GM12878 (cell line): ENCODE data around the gene CTNNA3. TPM values are rescaled to one million over a fixed set of nuclear protein-coding genes. Genes with fewer than 3 reads are reported as not detected.

ENCODE experiments used
- ATAC-seq: fragments of 200-7000 bp; cut with Tn5 transposase; 3 replicates; pipeline ENCODE4 v1.9.1; 2020; ENCODE audit warnings: mild to moderate bottlenecking, moderate library complexity
- BruUV-seq: library from RNA; stranded (reverse); fragments of 400-500 nt; replicated peaks from 2 replicates; lab custom pipeline; 2021; lab: Mats Ljungman, UMichigan
- CTCF ChIA-PET: fragments of 300-600 bp; sonication (Branson Sonifier 250); formaldehyde crosslinking; extraction: SDS; loops from one replicate; lab custom pipeline; 2021; ENCODE audit warnings: inconsistent platforms; lab: Yijun Ruan, JAX
- POLR2A ChIA-PET: fragments of 350-600 bp; formaldehyde crosslinking; extraction: SDS; loops from one replicate; lab custom pipeline; 2021; ENCODE audit warnings: inconsistent platforms; lab: Charles Lee
- RAD21 ChIA-PET: fragments of 300-600 bp; sonication (Branson Sonifier 250); formaldehyde crosslinking; loops from one replicate; lab custom pipeline; 2023; ENCODE audit warnings: antibody characterized with exemption; ENCODE audit not compliant: unreplicated experiment; lab: Charles Lee
- SMC1A ChIA-PET: fragments of 300-600 bp; sonication (Branson Sonifier 250); formaldehyde crosslinking; loops from one replicate; lab custom pipeline; 2023; ENCODE audit not compliant: unreplicated experiment, uncharacterized antibody; lab: Charles Lee
- DNase-seq: peaks from one replicate; pipeline ENCODE4 v3.0.0-alpha.2; 2011; ENCODE audit warnings: low read depth, low spot score
- FAIRE-seq: peaks from 3 replicates; lab custom pipeline; 2011; peaks lifted over from hg19 to GRCh38; lab: Jason Lieb, UNC
- H2AFZ ChIP-seq: 2 replicates; pipeline ENCODE4 v1.6.0; 2011; ENCODE audit warnings: low read depth, low read length, control low read depth; ENCODE audit not compliant: control insufficient read depth
- H3K27ac ChIP-seq: 2 replicates; pipeline ENCODE4 v1.5.1; 2011; ENCODE audit warnings: control low read depth; ENCODE audit not compliant: control insufficient read depth, insufficient read depth
- H3K27me3 ChIP-seq, 2 experiments: replicated peaks in 1 of 2; 2 replicates each; pipeline versions ENCODE4 v1.6.0 to v1.6.1; 2011; ENCODE audit warnings: low read length in 1 of 2; ENCODE audit not compliant: control insufficient read depth in 2 of 2, insufficient read depth in 2 of 2
- H3K36me3 ChIP-seq, 2 experiments: 2 replicates each; pipeline ENCODE4 v1.5.1; 2011; ENCODE audit warnings: low read length in 1 of 2; ENCODE audit not compliant: control insufficient read depth in 2 of 2, insufficient read depth in 2 of 2
- H3K4me1 ChIP-seq: 2 replicates; pipeline ENCODE4 v1.6.1; 2011; ENCODE audit warnings: mild to moderate bottlenecking, low read length, moderate library complexity, mixed read lengths; ENCODE audit not compliant: control insufficient read depth, insufficient read depth
- H3K4me2 ChIP-seq: 2 replicates; pipeline ENCODE4 v1.6.0; 2011; ENCODE audit warnings: control low read depth; ENCODE audit not compliant: control insufficient read depth, insufficient read depth
- H3K4me3 ChIP-seq: fragments of 200-600 bp; sonication (generic); 2 replicates; pipeline ENCODE4 v1.5.1; 2016
- H3K79me2 ChIP-seq: 2 replicates; pipeline ENCODE4 v1.6.0; 2011; ENCODE audit warnings: low read length; ENCODE audit not compliant: control insufficient read depth, insufficient read depth
- H3K9ac ChIP-seq: 2 replicates; pipeline ENCODE4 v1.8.0; 2011; ENCODE audit warnings: low read length, control low read depth, mixed read lengths; ENCODE audit not compliant: control insufficient read depth, insufficient read depth
- H3K9me3 ChIP-seq: replicated peaks from 3 replicates; pipeline ENCODE4 v1.5.1; 2011; ENCODE audit warnings: mild to moderate bottlenecking, low read length; ENCODE audit not compliant: control insufficient read depth, insufficient read depth
- H4K20me1 ChIP-seq: 2 replicates; pipeline ENCODE4 v1.6.0; 2011; ENCODE audit not compliant: control insufficient read depth, insufficient read depth
- CHD1 ChIP-seq: IDR thresholded peaks from 2 replicates; pipeline ENCODE4 v1.6.1; 2012; ENCODE audit warnings: low read depth, low read length, improper control_type of control experiment
- NFYA ChIP-seq: IDR thresholded peaks from 2 replicates; pipeline ENCODE4 v1.6.1; 2011; ENCODE audit warnings: low read depth, mild to moderate bottlenecking, low read length, improper control_type of control experiment, borderline replicate concordance
- TAF1 ChIP-seq: IDR thresholded peaks from 2 replicates; pipeline ENCODE4 v1.6.1; 2011; ENCODE audit warnings: mild to moderate bottlenecking, low read depth, low read length, borderline replicate concordance
- WGBS: methylation state at CpG from one replicate; pipeline ENCODE4 v1.1.6; 2016; ENCODE audit warnings: low lambda C conversion rate; ENCODE audit not compliant: insufficient replicate concordance, insufficient coverage; ENCODE audit errors: missing lambda C conversion rate; 5-methylcytosine and 5-hydroxymethylcytosine counted together
- in situ Hi-C: fragments of 300-500 bp; cut with MboI; formaldehyde crosslinking; loops from 9 replicates; pipeline ENCODE4 v1.14.3; 2018; ENCODE audit warnings: mixed read lengths
- intact Hi-C: fragments of 100-400 bp; cut with micrococcal nuclease; formaldehyde crosslinking; loops from one replicate; pipeline ENCODE4 v1.14.2; 2022; ENCODE audit not compliant: unreplicated experiment
- polyA plus RNA-seq, 11 experiments: library from polyadenylated mRNA; depleted of rRNA in 4 of 11; unstranded in 6 of 11; stranded (reverse) in 5 of 11; fragments of >200 nt; fragmentation: Nextera tagmentation in 4 of 11; fragmentation: Illumina TruSeq in 1 of 11; extraction: Ambion mirVana in 4 of 11; extraction: Trizol in 1 of 11; gene quantifications; 1 replicate in 1 of 11; 2 replicates in 10 of 11; pipeline versions ENCODE4 v1.2.1 to v1.2.3, GENCODE V29; 2011 to 2016; ENCODE audit warnings: inconsistent platforms in 2 of 11, missing spikeins in 2 of 11, low read depth in 1 of 11
- total RNA-seq, 4 experiments: library from RNA; depleted of rRNA in 3 of 4; stranded (reverse); fragments of >200 nt in 3 of 4; fragmentation: Illumina TruSeq in 1 of 4; extraction: Trizol in 1 of 4; gene quantifications; 2 replicates each; pipeline versions ENCODE4 v1.2.1 to v1.2.3, GENCODE V29; 2013 to 2021
- TF ChIP-seq, protein P1 (sequence below): IDR thresholded peaks from 2 replicates; pipeline ENCODE4 v1.6.1; 2012; ENCODE audit warnings: low read depth, low read length, improper control_type of control experiment
- TF ChIP-seq, protein P2 (sequence below): fragments of 450-650 bp; IDR thresholded peaks from 2 replicates; pipeline ENCODE4 v1.6.1; 2018; ENCODE audit warnings: borderline replicate concordance, mild to moderate bottlenecking; ENCODE audit not compliant: partially characterized antibody

The CTNNA3 gene
- total and polyA plus RNA-seq, 10 of the 15 experiments (the other 5 are each of a cell fraction or from before 2014, with no cell fraction given) = under 0.01 to 4.5 (median 0.22) TPM; not detected in 2

DNA sequence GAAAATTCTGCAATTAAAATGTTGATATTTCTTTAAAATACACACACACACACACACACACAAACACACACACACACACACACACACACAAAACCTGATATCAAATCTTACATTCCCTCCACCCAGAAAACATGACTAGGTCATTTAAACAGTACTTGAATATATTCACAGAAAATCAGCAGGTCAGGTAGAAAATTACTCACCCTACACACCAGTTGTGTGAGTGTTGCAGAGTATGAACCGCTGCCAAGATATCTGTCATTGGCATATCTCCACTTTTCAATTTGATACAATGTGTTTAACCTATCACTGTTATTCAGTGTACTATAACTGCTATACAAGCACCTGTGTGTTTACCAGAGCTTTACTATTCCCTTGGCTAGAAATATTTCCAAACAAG is 1053.8 kb downstream of the CTNNA3 start:
- CTCF ChIA-PET = no interaction called here
- in situ Hi-C loops = no loop called here
- H3K4me2 ChIP-seq = no peak overlapping the region

More for the DNA sequence above, 1053.8 kb downstream of the CTNNA3 start:
- Histone ChIP-seq H3K27me3 (no peaks in the 10 kb centered on the region), H2AFZ (no peak overlapping the region), H3K4me3 (no peak overlapping the region), H3K27ac (no peak overlapping the region), H3K9ac (no peak overlapping the region), H3K9me3 (no peaks in the 10 kb centered on the region; the same call in 2 of the 3 replicates), H3K79me2 (no peaks in the 10 kb centered on the region), H3K36me3 (no peaks in the 10 kb centered on the region)
- DNase-seq = no peak
- 0% methylated on average over 1 of the region's 1 CpG for WGBS
- FAIRE-seq = no peak
- intact Hi-C loops = no loop called here
- ATAC-seq = no peak
- POLR2A ChIA-PET = no interaction called here
- RAD21 ChIA-PET = no interaction called here
- TF ChIP-seq, protein P1, sequence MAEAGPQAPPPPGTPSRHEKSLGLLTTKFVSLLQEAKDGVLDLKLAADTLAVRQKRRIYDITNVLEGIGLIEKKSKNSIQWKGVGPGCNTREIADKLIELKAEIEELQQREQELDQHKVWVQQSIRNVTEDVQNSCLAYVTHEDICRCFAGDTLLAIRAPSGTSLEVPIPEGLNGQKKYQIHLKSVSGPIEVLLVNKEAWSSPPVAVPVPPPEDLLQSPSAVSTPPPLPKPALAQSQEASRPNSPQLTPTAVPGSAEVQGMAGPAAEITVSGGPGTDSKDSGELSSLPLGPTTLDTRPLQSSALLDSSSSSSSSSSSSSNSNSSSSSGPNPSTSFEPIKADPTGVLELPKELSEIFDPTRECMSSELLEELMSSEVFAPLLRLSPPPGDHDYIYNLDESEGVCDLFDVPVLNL = no peak
- no peak for TF ChIP-seq TAF1
- no peak for TF ChIP-seq NFYA
- TF ChIP-seq, protein P2, sequence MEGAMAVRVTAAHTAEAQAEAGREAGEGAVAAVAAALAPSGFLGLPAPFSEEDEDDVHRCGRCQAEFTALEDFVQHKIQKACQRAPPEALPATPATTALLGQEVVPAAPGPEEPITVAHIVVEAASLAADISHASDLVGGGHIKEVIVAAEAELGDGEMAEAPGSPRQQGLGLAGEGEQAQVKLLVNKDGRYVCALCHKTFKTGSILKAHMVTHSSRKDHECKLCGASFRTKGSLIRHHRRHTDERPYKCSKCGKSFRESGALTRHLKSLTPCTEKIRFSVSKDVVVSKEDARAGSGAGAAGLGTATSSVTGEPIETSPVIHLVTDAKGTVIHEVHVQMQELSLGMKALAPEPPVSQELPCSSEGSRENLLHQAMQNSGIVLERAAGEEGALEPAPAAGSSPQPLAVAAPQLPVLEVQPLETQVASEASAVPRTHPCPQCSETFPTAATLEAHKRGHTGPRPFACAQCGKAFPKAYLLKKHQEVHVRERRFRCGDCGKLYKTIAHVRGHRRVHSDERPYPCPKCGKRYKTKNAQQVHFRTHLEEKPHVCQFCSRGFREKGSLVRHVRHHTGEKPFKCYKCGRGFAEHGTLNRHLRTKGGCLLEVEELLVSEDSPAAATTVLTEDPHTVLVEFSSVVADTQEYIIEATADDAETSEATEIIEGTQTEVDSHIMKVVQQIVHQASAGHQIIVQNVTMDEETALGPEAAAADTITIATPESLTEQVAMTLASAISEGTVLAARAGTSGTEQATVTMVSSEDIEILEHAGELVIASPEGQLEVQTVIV = no peak
- no peak for TF ChIP-seq CHD1
- TF ChIP-seq, all 136 proteins: peak for 0
- Histone ChIP-seq H3K4me1 (no peaks in the 10 kb centered on the region), H4K20me1 (no peaks in the 10 kb centered on the region)
- BruUV-seq = no TSS peak
- SMC1A ChIA-PET = no interaction called here
